ENCODE results near the gene TRAK1.

Gene TRAK1

DNA sequence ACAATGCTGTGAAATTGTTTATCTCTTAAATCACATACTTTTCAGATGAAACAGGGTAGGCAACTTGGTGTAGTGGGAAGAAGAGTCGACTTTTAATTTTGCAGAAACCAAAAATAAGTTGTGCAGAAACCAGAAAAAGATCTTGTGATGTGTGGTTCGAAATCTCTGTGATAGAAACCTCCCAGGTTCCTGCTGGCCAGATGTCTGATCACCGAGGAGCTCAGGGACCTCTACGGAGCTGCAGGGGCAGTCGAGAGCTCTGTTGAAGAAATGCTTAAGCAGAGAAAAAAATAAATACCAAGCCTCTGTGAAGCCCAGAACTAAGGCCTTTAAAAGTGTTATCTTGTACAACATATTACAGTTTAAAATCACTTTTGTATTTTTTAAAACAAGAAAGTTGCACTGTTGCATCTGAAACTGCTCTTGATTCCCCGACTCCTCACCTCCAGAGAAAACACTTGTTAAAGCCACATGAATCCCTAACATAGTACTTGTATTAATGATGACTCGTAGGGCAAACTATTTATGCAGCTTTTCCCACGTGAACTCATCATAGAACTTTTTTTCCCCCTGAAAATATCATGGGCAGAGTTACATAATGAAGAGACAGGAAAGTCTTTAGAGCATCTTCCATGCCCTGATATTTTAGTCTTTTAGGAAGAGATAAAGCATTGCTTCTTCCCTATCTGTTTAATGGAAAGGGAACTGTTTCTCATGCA is 123.6 kb downstream of the TRAK1 start:
- DNase-seq: no peak

GRCh38 chr3:42216302-42216701 is 125.1 kb downstream of the TRAK1 start:
- DNase-seq: no peak

GRCh38 chr3:42216931-42217333 is 125.8 kb downstream of the TRAK1 start:
- DNase-seq: no peak

GRCh38 chr3:42220436-42221121 is 129.4 kb downstream of the TRAK1 start:
- no peak for DNase-seq

- no peak for DNase-seq
These were observed 132.0 kb downstream of the TRAK1 start for GRCh38 chr3:42222942-42223693.

GRCh38 chr3:42224178-42224577 is 133.0 kb downstream of the TRAK1 start:
- no peak for DNase-seq

DNA sequence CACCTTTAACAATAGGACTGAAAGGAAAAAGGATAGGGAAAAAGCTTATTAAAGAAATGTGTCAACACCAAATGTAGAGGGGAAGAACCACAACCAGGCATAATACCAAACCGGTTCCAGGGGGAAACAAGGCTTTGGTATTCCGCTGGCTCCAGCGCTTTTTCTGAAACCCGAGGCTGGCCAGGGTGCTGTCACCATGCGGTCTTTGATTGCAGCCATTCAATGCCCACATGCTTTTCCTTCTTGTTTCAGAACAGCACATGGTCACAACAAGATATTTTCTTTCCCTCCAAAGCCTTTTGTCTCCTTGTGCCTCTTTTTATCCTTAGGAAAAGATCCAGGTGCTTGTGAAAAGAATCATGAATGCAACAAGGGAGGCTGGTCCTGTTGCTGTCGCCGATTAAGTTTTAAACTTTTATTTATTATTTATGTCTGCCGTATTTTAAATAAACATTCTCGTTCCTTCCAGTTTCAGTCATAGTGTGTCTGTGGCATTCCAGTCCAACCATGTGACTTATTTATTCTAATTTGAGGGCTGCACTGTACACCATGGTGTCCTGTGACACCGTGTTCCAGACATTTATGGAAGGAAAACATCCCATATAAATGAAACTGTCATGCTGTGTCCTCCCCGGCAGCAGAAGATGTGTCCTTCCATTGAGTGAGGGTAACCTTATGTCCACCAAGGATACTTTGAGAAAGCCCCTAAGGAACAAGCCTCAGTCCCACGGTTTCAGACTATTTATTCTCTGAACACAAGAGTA is 133.7 kb downstream of the TRAK1 start:
- peak; percentile 3 for DNase-seq

DNA sequence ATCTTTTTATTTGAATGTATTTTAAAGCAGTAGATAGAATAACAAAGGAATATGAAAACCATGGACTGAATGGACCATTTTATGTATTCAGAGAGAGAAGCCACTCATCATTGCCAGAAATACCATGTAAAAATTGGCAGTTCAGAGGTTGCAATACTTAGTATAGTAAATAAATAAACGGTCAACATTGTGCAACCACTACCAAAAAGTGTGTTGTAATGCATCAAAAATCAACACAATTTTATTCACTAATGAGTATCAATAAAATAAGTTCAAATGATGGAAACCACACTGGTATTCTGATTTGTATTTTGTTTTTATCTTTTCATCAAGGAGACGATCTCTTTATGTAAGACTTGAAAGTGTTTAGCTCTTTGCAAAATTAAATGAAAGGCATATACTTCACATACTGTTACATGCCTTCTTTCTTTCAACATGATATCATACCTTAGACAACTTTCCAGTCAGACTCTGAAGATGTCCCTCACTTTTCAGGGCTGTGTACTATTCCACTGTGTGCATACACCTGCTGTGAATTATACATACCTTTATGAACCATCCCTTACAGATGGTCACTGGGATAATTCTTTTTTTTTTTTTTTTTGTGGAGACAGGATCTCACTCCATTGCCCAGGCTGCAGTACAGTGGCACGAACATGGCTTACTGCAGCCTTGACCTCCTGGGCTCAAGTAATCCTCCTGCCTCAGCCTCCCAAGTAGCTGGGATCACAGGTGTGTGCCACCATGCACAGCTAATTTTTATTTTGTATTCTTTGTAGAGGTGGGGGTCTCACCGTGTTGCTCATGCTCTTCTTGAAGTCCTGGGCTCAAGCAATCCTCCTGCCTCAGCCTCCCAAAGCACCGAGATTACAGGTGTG is 134.6 kb downstream of the TRAK1 start:
- no peak for DNase-seq

GRCh38 chr3:42226470-42227425 is 135.6 kb downstream of the TRAK1 start:
- no peak for DNase-seq

DNA sequence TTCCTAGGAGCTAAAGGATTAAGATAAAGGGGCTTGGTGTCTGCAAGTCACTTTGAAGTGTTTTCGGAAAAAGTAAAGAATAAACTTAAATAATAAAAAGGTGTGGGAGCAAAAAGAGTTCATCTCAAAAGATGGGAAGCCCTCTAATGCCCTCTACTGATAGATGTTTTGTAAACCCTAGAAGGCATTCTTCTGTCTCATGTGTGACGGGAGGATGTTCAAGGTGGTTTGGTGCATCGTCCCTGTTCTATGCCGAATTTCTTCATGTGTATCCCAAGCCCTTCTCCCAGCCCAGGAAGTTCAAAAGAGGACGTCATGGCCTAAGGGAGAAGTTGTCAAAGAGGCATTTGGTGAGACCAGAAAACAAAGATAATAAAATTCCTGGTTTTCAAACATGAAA is 137.6 kb downstream of the TRAK1 start:
- DNase-seq: no peak

GRCh38 chr3:42229266-42229941 is 138.2 kb downstream of the TRAK1 start:
- no peak for DNase-seq

GRCh38 chr3:42229942-42230688 is 139.0 kb downstream of the TRAK1 start:
- peak; percentile 27 for DNase-seq

DNA sequence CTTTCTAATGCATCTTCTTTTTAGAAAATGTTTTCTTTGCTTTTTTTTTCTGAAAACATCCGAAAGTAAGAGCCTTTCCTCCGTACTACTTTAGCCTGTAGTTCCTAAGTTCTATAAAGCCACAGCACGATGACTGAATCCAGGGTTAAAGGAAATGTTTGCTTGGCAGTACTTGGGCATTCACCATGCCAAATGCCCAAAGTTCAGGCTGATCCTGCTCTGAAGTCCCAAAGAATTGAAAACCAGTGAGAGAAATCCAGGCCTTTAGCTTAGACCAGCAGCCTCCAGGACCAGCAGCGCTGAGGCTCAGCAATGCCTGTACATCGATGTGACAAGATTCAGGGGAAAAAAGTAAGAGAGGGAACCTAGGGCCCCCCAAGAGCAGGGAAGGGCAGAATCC is 139.7 kb downstream of the TRAK1 start:
- DNase-seq: no peak

- DNase-seq: no peak
These were observed 144.4 kb downstream of the TRAK1 start for GRCh38 chr3:42235532-42235931.

- DNase-seq: no peak
These were observed 145.5 kb downstream of the TRAK1 start for GRCh38 chr3:42236611-42237010.

DNA sequence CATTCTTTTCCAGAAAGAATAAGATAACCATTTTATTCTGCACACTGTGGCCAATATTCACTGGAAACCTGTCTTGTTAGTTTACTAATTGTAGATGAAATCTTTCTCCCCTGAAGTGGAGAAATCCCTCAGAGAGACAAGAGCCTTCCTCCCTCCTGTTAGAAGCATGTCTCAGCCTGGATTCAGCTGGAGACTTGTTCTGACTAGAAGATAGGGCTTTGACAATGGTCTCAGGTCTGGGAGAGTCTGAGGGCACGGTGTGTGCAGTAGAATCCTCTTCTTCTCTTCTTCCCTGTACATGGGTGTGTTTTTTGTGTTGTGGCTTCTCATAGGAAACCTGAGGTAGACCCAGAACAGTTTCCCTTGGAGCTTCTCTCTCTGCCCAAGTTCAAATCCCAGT is 154.9 kb downstream of the TRAK1 start:
- DNase-seq: no peak

DNA sequence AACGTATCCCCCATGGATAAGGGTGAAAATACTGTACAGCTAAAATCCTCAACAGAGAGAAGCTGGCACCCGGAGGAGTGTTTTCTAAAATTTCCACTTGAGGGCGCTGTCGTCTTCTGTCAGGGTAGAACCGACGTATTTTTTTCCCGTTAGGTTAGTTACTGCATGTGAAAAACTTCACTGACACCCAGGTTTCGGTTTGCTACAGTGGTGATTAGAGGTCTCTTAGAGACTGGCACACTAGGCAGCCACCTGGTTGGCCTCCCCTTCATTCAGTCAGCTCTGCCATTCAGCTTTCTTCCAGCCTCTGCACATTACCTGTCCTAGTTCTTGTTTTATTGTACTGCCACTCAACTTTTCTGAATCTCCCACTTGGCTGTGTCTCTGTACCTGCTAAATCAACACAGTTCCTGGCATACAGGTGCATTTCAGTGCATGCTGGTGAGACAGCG is 156.4 kb downstream of the TRAK1 start:
- peak; percentile 67 for DNase-seq

DNA sequence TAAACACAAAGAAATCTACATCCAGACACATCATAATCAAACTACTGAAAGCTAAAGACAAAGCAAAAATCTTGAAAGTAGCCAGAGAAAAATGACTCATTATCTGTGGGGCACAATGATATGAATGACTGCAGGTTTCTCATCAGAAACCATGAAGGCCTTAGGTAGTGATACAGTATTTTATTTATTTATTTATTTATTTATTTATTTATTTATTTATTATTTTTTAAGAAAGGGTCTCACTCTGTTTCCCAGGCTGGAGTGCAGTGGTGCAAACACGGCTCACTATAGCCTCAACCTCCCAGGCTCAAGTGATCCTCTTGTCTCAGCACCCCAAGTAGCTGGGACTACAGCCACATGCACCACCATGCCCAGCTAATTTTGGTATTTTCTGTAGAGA is 159.6 kb downstream of the TRAK1 start:
- no peak for DNase-seq

- no peak for DNase-seq
These were observed 163.4 kb downstream of the TRAK1 start for GRCh38 chr3:42254566-42254965.

Measured in midbrain (tissue), 1 donor.